PC-9 (cell line): ENCODE data around the gene SKA1. TPM values are rescaled to one million over a fixed set of nuclear protein-coding genes. Genes with fewer than 3 reads are reported as not detected.

ENCODE experiments used
- BruUV-seq: library from RNA; stranded (reverse); fragments of 400-500 nt; replicated peaks from 2 replicates; lab custom pipeline; 2021; lab: Mats Ljungman, UMichigan
- CTCF ChIA-PET: fragments of 300-600 bp; sonication (Branson Sonifier 250); formaldehyde crosslinking; loops from one replicate; lab custom pipeline; 2022; ENCODE audit warnings: antibody characterized with exemption; lab: Charles Lee
- POLR2A ChIA-PET: fragments of 300-600 bp; sonication (Branson Sonifier 250); formaldehyde crosslinking; loops from one replicate; lab custom pipeline; 2022; ENCODE audit warnings: antibody characterized with exemption; ENCODE audit not compliant: unreplicated experiment; lab: Charles Lee
- DNase-seq, 2 experiments: peaks; one replicate each; pipeline versions ENCODE4 v3.0.0 to v3.0.0-alpha.2; 2015 to 2022; ENCODE audit warnings: mixed read lengths in 1 of 2
- H2AFZ ChIP-seq: fragments of 200-600 bp; sonication (generic); 2 replicates; pipeline ENCODE4 v1.8.1; 2017; ENCODE audit warnings: antibody characterized with exemption
- H3F3A ChIP-seq: fragments of 200-600 bp; sonication (generic); 2 replicates; pipeline ENCODE4 v1.8.1; 2017; ENCODE audit warnings: antibody characterized with exemption, mild to moderate bottlenecking, low read depth; ENCODE audit not compliant: insufficient read depth
- H3K27ac ChIP-seq: fragments of 200-600 bp; sonication (generic); 2 replicates; pipeline ENCODE4 v1.6.1; 2016; ENCODE audit warnings: mixed run types
- H3K27me3 ChIP-seq: fragments of 200-600 bp; sonication (generic); 2 replicates; pipeline ENCODE4 v1.6.1; 2016; ENCODE audit warnings: low read depth, mixed run types; ENCODE audit not compliant: insufficient read depth
- H3K36me3 ChIP-seq: fragments of 200-600 bp; sonication (generic); 2 replicates; pipeline ENCODE4 v1.6.1; 2016; ENCODE audit warnings: low read depth, mixed run types
- H3K4me1 ChIP-seq: fragments of 200-600 bp; sonication (generic); replicated peaks from 2 replicates; pipeline ENCODE4 v1.6.1; 2016; ENCODE audit warnings: mixed run types; ENCODE audit not compliant: insufficient read depth
- H3K4me2 ChIP-seq: fragments of 200-600 bp; sonication (generic); 2 replicates; pipeline ENCODE4 v1.6.1; 2017; ENCODE audit warnings: mixed run types
- H3K4me3 ChIP-seq: fragments of 200-600 bp; sonication (generic); 2 replicates; pipeline ENCODE4 v1.6.1; 2016; ENCODE audit warnings: mixed run types
- H3K79me2 ChIP-seq: fragments of 200-600 bp; sonication (generic); 2 replicates; pipeline ENCODE4 v1.6.1; 2017; ENCODE audit warnings: low read depth, mixed run types
- H3K9me2 ChIP-seq: fragments of 200-600 bp; sonication (generic); 2 replicates; pipeline ENCODE4 v1.8.1; 2017; ENCODE audit warnings: mild to moderate bottlenecking; ENCODE audit not compliant: insufficient read depth
- H3K9me3 ChIP-seq: fragments of 200-600 bp; sonication (generic); 2 replicates; pipeline ENCODE4 v1.8.1; 2016; ENCODE audit warnings: low read depth; ENCODE audit not compliant: insufficient read depth
- H4K20me1 ChIP-seq: fragments of 200-600 bp; sonication (generic); 2 replicates; pipeline ENCODE4 v1.8.1; 2017; ENCODE audit not compliant: insufficient read depth
- CTCF ChIP-seq: fragments of 200-600 bp; sonication (generic); conservative IDR thresholded peaks from 2 replicates; pipeline ENCODE4 v1.6.1; 2017; ENCODE audit warnings: mixed run types, antibody characterized with exemption, mild to moderate bottlenecking, moderate library complexity
- EZH2 ChIP-seq: fragments of 200-600 bp; sonication (generic); IDR thresholded peaks from 2 replicates; pipeline ENCODE4 v1.8.0; 2017; ENCODE audit warnings: antibody characterized with exemption, low read depth
- intact Hi-C: fragments of 100-400 bp; cut with micrococcal nuclease; formaldehyde crosslinking; loops from one replicate; pipeline ENCODE4 v1.10.0; 2022; ENCODE audit not compliant: unreplicated experiment
- total RNA-seq: library from RNA; stranded (reverse); gene quantifications from 2 replicates; pipeline ENCODE4 v1.2.3, GENCODE V29; 2021

Gene SKA1
- total RNA-seq, 1 experiment from 2014 or later, result 18.3 TPM

- H3K79me2 ChIP-seq, result no peaks in the 10 kb centered on the region
- H3K4me2 ChIP-seq, result no peak overlapping the region
- no peaks in the 10 kb centered on the region for H3K36me3 ChIP-seq
- H3K4me3 ChIP-seq, result no peak overlapping the region
- H3K9me2 ChIP-seq, result no peaks in the 10 kb centered on the region
- POLR2A ChIA-PET, result no interaction called here
- BruUV-seq, result no TSS peak
- H3K4me1 ChIP-seq, result no peaks in the 10 kb centered on the region
- H3F3A ChIP-seq, result no peaks in the 10 kb centered on the region
- H3K27me3 ChIP-seq, result no peaks in the 10 kb centered on the region
- CTCF ChIA-PET, result no interaction called here
- DNase-seq, result no peak
- H3K27ac ChIP-seq, result no peak overlapping the region
- intact Hi-C loops, result no loop called here
- no peaks in the 10 kb centered on the region for H3K9me3 ChIP-seq
- H4K20me1 ChIP-seq, result no peaks in the 10 kb centered on the region; the same call in 1 of the 2 replicates
- H2AFZ ChIP-seq, result no peak overlapping the region
- no peak for TF ChIP-seq EZH2
- TF ChIP-seq CTCF, result no peak
Observed at GRCh38 chr18:50388988-50389387, 14.1 kb downstream of the SKA1 start.

- no peaks in the 10 kb centered on the region for H3K27me3 ChIP-seq
- no peaks in the 10 kb centered on the region for H4K20me1 ChIP-seq
- POLR2A ChIA-PET, result no interaction called here
- no peak overlapping the region for H3K4me3 ChIP-seq
- H3K9me3 ChIP-seq, result no peaks in the 10 kb centered on the region
- CTCF ChIA-PET, result no interaction called here
- no peaks in the 10 kb centered on the region for H3K9me2 ChIP-seq
- BruUV-seq, result no TSS peak
- H3K79me2 ChIP-seq, result no peaks in the 10 kb centered on the region
- H3K4me1 ChIP-seq, result no peaks in the 10 kb centered on the region
- no peak overlapping the region for H3K4me2 ChIP-seq
- DNase-seq, result no peak
- intact Hi-C loops, result no loop called here
- H3K27ac ChIP-seq, result no peak overlapping the region
- no peak for TF ChIP-seq EZH2
- no peak for TF ChIP-seq CTCF
- H2AFZ ChIP-seq, result no peak overlapping the region
- H3K36me3 ChIP-seq, result no peaks in the 10 kb centered on the region
- no peaks in the 10 kb centered on the region for H3F3A ChIP-seq
Observed at GRCh38 chr18:50393802-50394201, 19.0 kb downstream of the SKA1 start.

- no peak overlapping the region for H3K4me2 ChIP-seq
- H3K9me2 ChIP-seq, result no peaks in the 10 kb centered on the region
- POLR2A ChIA-PET, result no interaction called here
- BruUV-seq, result no TSS peak
- no peaks in the 10 kb centered on the region for H3K4me1 ChIP-seq
- no peak overlapping the region for H3K27ac ChIP-seq
- H3K27me3 ChIP-seq, result no peaks in the 10 kb centered on the region
- intact Hi-C loops, result no loop called here
- no peaks in the 10 kb centered on the region for H3K79me2 ChIP-seq
- no peaks in the 10 kb centered on the region for H3F3A ChIP-seq
- no peak overlapping the region for H3K4me3 ChIP-seq
- no peaks in the 10 kb centered on the region for H4K20me1 ChIP-seq
- TF ChIP-seq CTCF, result no peak
- no peak for TF ChIP-seq EZH2
- CTCF ChIA-PET, result no interaction called here
- no peaks in the 10 kb centered on the region for H3K36me3 ChIP-seq
- no peaks in the 10 kb centered on the region for H3K9me3 ChIP-seq
- H2AFZ ChIP-seq, result no peak overlapping the region
- DNase-seq, result no peak
Observed at GRCh38 chr18:50395093-50395492, 20.2 kb downstream of the SKA1 start.
